NCI-H510A treated with DMSO at 0.1 percent for 48 hours (cell line): ENCODE measurements around the gene GPR27.

ENCODE experiments used
- DNase-seq: peaks from one replicate; lab custom pipeline; 2025; lab: John Stamatoyannopoulos, UW

The GPR27 gene

DNA sequence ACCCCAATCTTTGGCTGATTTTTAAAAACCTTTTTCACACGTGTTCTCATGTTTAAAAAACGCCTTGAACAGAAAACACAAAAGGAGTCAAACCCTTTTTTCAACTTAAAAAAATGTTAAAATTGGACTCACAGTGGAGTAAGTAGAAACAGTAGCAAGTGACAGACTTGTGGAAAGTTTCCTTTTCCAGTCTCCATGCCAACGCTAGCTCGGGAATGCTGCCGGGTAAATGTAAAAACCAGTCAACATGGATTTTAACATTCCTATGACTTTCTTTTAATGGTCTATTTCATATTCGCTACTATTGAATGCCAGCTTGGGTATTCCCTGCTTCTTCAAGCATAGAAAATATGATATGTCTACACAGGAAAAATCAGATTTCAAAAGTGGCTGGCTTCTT is 32.9 kb downstream of the GPR27 start:
- no peak for DNase-seq

DNA sequence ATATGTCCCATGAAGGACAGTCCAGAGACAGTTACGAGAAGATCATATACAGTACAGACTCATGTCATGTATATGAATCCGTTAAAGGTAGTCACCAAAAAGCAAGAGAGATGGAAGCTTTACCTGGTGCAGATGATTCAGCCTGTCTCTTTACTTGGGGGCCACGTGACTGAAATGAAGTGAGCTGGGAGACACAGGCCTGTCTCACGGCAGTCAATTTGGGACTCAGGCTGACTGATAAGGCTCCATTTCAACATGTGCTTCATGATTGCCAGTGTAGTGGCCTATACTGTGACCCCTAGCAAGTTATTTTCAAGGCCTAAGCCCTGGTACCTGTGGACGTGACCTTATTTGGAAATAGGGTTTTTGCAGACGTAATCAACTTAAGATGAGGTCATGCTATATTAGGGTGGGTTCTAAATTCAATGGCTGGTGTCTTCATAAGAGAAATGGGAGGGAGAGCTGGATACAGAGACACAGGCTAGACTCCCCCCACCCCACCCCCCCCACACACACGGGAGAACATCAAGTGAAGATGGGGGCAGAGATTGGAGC is 34.3 kb downstream of the GPR27 start:
- no peak for DNase-seq

DNA sequence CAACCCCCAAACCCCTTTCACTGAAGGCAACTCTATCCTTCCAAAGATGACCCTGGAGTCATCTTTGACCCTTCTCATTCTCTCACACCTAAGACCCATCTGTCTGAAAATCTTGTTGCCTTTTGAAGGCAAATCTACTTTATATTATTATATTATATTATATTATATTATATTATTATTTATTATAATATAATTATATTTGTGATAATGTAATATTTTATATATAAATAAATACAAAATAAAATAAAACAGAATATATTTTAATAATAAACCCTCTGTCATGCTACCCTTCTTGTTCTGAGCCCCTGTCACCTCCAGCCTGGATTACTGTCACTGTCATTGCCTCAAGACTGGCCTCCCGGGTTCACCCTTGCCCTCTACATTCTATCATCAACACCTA is 36.3 kb downstream of the GPR27 start:
- DNase-seq, result no peak

DNA sequence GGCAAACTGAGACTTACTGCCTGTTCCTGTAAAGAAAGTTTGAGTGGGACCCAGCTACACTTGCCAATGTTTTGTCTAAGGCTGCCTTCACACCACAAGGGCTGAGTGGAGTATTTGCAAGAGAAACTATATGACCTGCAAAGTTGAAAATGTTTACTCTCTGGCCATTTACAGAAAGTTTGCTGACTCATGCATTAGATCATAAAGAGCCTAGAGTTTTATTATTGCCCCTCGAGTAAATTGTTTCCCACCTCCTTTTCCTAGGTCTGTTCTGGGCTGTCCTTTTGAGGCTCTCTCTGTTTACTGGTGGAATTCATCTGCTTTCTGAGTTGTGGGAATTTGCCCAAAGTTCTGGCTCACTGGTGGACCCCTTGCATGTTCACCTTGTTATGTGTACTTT is 38.0 kb downstream of the GPR27 start:
- no peak for DNase-seq

DNA sequence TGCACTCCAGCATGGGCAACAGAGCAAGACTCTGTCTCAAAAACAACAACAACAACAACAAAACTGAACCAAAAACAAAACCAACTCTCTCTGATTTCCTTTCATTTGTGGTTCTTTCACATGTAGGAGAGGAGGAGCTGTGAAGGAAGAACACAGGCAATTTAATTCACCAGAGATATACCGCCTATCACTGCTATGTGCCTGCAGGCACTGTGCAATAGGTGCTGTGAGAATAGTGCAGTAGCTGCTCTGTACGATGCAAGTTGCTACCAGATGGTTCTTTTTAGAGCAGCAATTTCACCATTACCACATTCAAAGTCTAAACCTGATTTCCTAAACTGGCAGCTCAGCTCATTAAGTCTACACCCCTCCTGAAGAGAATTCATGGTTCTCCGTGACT is 42.6 kb downstream of the GPR27 start:
- no peak for DNase-seq

DNA sequence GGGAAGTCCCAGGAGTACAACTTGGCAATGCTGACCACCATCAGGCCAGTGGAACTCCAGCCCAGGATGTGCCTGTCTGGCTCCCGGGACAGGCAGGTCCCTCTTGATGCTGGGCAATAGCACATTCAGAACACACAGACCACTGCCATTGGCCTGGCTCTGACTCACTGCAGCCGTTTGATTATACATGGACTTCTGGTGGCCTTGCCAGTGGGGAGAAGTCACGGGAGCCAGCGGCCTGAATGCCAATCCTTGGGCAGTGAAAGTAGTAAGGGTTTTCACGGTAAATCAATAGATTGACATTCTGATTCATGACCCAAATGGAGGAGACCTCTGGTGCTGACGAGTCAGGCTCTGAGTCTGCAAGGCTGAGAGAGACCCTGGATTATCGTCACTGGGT is 43.8 kb downstream of the GPR27 start:
- DNase-seq, result no peak

DNA sequence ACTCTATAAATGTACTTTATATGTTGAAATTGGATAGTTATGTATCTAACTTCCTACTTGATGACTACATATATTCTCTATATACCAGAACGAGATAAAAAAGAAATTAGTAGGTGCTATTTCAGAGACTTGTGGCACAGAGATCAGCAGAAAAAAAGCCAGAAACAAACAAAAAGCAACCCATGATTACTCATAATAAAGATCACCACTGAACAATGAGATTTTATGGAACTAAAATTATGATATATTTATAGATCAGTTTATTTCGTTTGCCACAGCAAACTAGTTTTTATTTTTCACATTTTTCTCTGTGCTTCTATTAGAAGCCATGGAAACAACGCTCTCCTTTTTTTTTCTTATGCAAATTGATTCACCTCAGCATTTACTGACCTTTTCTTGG is 46.4 kb downstream of the GPR27 start:
- no peak for DNase-seq

DNA sequence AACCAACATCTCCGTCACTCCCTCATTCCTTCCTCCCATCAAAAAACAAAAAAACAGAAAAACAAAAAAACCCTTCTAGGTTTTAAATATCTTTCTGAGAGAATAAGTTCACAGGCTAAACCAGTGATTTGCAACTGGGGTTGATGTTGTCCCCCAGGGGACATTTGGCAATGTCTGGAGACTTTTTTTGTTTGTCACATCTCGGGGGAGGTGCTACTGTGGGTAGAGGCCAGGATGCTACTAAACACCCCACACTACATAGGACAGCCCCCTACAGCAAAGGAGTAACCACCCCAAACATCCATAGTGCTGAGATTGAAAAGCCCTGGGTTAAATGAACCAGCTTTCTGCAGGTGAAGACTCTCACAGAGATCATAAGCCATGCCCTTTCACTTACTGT is 48.3 kb downstream of the GPR27 start:
- DNase-seq, result no peak

DNA sequence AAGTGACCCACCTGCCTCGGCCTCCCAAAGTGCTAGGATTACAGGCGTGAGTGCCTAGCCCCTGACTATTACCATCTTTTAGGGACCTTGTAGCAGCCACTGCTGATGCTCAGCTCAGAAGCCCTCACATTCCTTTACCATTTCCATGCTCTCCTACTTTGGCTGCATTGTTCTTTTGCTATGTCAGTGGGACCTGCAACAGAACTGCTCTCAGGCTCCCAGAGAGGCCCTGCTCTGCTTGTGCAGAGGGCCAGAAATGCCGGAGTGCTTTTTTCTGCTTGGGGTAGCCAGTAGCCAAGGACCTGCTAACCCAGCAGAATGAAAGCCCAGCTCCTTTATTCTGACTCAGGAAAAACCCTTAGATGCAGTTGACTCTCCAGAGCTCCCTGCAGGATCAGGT is 49.6 kb downstream of the GPR27 start:
- DNase-seq, result no peak

DNA sequence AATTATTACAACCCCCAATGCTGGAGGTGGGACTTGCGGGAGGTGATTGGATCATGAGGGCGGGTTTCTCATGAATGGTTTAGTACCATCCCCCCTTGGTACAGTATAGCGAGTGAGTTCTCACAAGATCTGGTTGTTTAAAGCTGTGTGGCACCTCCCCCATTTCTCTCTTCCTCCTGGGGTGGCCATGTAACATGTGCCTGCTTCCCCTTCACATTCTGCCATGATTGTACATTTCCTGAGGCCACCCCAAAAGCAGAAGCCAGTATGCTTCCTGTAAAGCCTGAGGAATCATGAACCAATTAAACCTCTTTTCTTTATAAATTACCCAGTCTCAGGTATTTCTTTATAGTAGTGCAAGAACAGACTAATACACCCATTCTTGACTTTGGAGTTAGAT is 51.5 kb downstream of the GPR27 start:
- DNase-seq, result no peak

DNA sequence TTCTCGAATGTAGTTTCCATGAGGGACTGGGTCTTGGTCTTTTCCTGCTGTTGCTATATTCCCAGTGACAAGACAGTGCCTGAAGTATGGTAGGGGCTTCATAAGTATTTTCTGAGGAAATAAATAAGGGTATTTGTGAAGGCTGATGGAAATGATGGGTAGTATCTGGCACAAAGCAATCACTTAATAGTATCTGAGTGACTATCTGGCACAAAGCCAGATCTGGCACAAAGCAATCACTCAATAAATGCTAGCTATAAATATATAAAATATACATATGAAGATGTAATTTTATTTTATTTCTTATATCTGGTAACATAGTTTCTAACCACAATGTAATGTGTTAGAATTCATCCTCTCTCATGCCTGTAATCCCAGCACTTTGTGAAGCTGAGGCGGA is 52.0 kb downstream of the GPR27 start:
- no peak for DNase-seq
